HG02852 (cell line): ENCODE data around the gene INSC.
A peak's percentile ranks its signal among the peaks of the same experiment; 100 is the strongest.

Experiments used
- ATAC-seq: cut with Tn5 transposase; IDR thresholded peaks from one replicate; pipeline ENCODE4 v1.9.1; 2021; ENCODE audit warnings: mild to moderate bottlenecking, moderate library complexity; ENCODE audit not compliant: unreplicated experiment

The INSC gene

GRCh38 chr11:15108592-15109130 is 6.1 kb upstream of the INSC start:
- no peak for ATAC-seq

- no peak for ATAC-seq
These were observed 5.1 kb upstream of the INSC start for GRCh38 chr11:15109602-15110001.

GRCh38 chr11:15111215-15111614 is 3.5 kb upstream of the INSC start:
- ATAC-seq: no peak

- ATAC-seq: no peak
These were observed 2.6 kb upstream of the INSC start for GRCh38 chr11:15112131-15112541.

- peak; percentile 89 for ATAC-seq
These were observed 1.3 kb upstream of the INSC start for GRCh38 chr11:15113381-15113780.

- no peak for ATAC-seq
These were observed 963 bp downstream of the INSC start for GRCh38 chr11:15115686-15116085.

- no peak for ATAC-seq
These were observed 3.0 kb downstream of the INSC start for GRCh38 chr11:15117751-15118150.

GRCh38 chr11:15118431-15118830 is 3.7 kb downstream of the INSC start:
- no peak for ATAC-seq

- no peak for ATAC-seq
These were observed 4.6 kb downstream of the INSC start for GRCh38 chr11:15119352-15119751.

- ATAC-seq: no peak
These were observed 5.1 kb downstream of the INSC start for GRCh38 chr11:15119826-15120225.

- no peak for ATAC-seq
These were observed 9.1 kb downstream of the INSC start for GRCh38 chr11:15123849-15124248.

- ATAC-seq: no peak
These were observed 9.8 kb downstream of the INSC start for GRCh38 chr11:15124528-15124927.

- no peak for ATAC-seq
These were observed 12.6 kb downstream of the INSC start for GRCh38 chr11:15127341-15127740.

- ATAC-seq: no peak
These were observed 13.9 kb downstream of the INSC start for GRCh38 chr11:15128621-15129020.

- ATAC-seq: no peak
These were observed 21.4 kb downstream of the INSC start for GRCh38 chr11:15136166-15136565.

GRCh38 chr11:15139096-15139770 is 24.5 kb downstream of the INSC start:
- ATAC-seq: no peak

GRCh38 chr11:15139958-15140659 is 25.4 kb downstream of the INSC start:
- ATAC-seq: no peak

- no peak for ATAC-seq
These were observed 26.7 kb downstream of the INSC start for GRCh38 chr11:15141381-15141780.

GRCh38 chr11:15142838-15143237 is 28.1 kb downstream of the INSC start:
- no peak for ATAC-seq

- no peak for ATAC-seq
These were observed 29.1 kb downstream of the INSC start for GRCh38 chr11:15143855-15144254.

GRCh38 chr11:15144347-15144746 is 29.6 kb downstream of the INSC start:
- no peak for ATAC-seq

- ATAC-seq: no peak
These were observed 30.4 kb downstream of the INSC start for GRCh38 chr11:15145151-15145550.
